GM12878 (cell line): ENCODE results near the gene STOML3. TPM values are rescaled to one million over a fixed set of nuclear protein-coding genes. Genes with fewer than 3 reads are reported as not detected.

Experiments
- ATAC-seq: fragments of 200-7000 bp; cut with Tn5 transposase; 3 replicates; pipeline ENCODE4 v1.9.1; 2020; ENCODE audit warnings: mild to moderate bottlenecking, moderate library complexity
- BruUV-seq: library from RNA; stranded (reverse); fragments of 400-500 nt; replicated peaks from 2 replicates; lab custom pipeline; 2021; lab: Mats Ljungman, UMichigan
- CTCF ChIA-PET: fragments of 300-600 bp; sonication (Branson Sonifier 250); formaldehyde crosslinking; extraction: SDS; loops from one replicate; lab custom pipeline; 2021; ENCODE audit warnings: inconsistent platforms; lab: Yijun Ruan, JAX
- POLR2A ChIA-PET: fragments of 350-600 bp; formaldehyde crosslinking; extraction: SDS; loops from one replicate; lab custom pipeline; 2021; ENCODE audit warnings: inconsistent platforms; lab: Charles Lee
- RAD21 ChIA-PET: fragments of 300-600 bp; sonication (Branson Sonifier 250); formaldehyde crosslinking; loops from one replicate; lab custom pipeline; 2023; ENCODE audit warnings: antibody characterized with exemption; ENCODE audit not compliant: unreplicated experiment; lab: Charles Lee
- SMC1A ChIA-PET: fragments of 300-600 bp; sonication (Branson Sonifier 250); formaldehyde crosslinking; loops from one replicate; lab custom pipeline; 2023; ENCODE audit not compliant: unreplicated experiment, uncharacterized antibody; lab: Charles Lee
- DNase-seq: peaks from one replicate; pipeline ENCODE4 v3.0.0-alpha.2; 2011; ENCODE audit warnings: low read depth, low spot score
- FAIRE-seq: peaks from 3 replicates; lab custom pipeline; 2011; peaks lifted over from hg19 to GRCh38; lab: Jason Lieb, UNC
- H2AFZ ChIP-seq: 2 replicates; pipeline ENCODE4 v1.6.0; 2011; ENCODE audit warnings: low read depth, low read length, control low read depth; ENCODE audit not compliant: control insufficient read depth
- H3K27ac ChIP-seq: 2 replicates; pipeline ENCODE4 v1.5.1; 2011; ENCODE audit warnings: control low read depth; ENCODE audit not compliant: control insufficient read depth, insufficient read depth
- H3K27me3 ChIP-seq, 2 experiments: replicated peaks in 1 of 2; 2 replicates each; pipeline versions ENCODE4 v1.6.0 to v1.6.1; 2011; ENCODE audit warnings: low read length in 1 of 2; ENCODE audit not compliant: control insufficient read depth in 2 of 2, insufficient read depth in 2 of 2
- H3K36me3 ChIP-seq, 2 experiments: 2 replicates each; pipeline ENCODE4 v1.5.1; 2011; ENCODE audit warnings: low read length in 1 of 2; ENCODE audit not compliant: control insufficient read depth in 2 of 2, insufficient read depth in 2 of 2
- H3K4me1 ChIP-seq: 2 replicates; pipeline ENCODE4 v1.6.1; 2011; ENCODE audit warnings: mild to moderate bottlenecking, low read length, moderate library complexity, mixed read lengths; ENCODE audit not compliant: control insufficient read depth, insufficient read depth
- H3K4me2 ChIP-seq: 2 replicates; pipeline ENCODE4 v1.6.0; 2011; ENCODE audit warnings: control low read depth; ENCODE audit not compliant: control insufficient read depth, insufficient read depth
- H3K4me3 ChIP-seq: fragments of 200-600 bp; sonication (generic); 2 replicates; pipeline ENCODE4 v1.5.1; 2016
- H3K79me2 ChIP-seq: 2 replicates; pipeline ENCODE4 v1.6.0; 2011; ENCODE audit warnings: low read length; ENCODE audit not compliant: control insufficient read depth, insufficient read depth
- H3K9ac ChIP-seq: 2 replicates; pipeline ENCODE4 v1.8.0; 2011; ENCODE audit warnings: low read length, control low read depth, mixed read lengths; ENCODE audit not compliant: control insufficient read depth, insufficient read depth
- H3K9me3 ChIP-seq: replicated peaks from 3 replicates; pipeline ENCODE4 v1.5.1; 2011; ENCODE audit warnings: mild to moderate bottlenecking, low read length; ENCODE audit not compliant: control insufficient read depth, insufficient read depth
- H4K20me1 ChIP-seq: 2 replicates; pipeline ENCODE4 v1.6.0; 2011; ENCODE audit not compliant: control insufficient read depth, insufficient read depth
- ATF7 ChIP-seq: fragments of 450-650 bp; IDR thresholded peaks from 2 replicates; pipeline ENCODE4 v1.6.1; 2016; ENCODE audit warnings: low read depth, mild to moderate bottlenecking
- BCLAF1 ChIP-seq: fragments of 450-650 bp; IDR thresholded peaks from 2 replicates; pipeline ENCODE4 v1.6.1; 2017; ENCODE audit warnings: antibody characterized with exemption, mild to moderate bottlenecking, moderate library complexity
- in situ Hi-C: fragments of 300-500 bp; cut with MboI; formaldehyde crosslinking; loops from 9 replicates; pipeline ENCODE4 v1.14.3; 2018; ENCODE audit warnings: mixed read lengths
- intact Hi-C: fragments of 100-400 bp; cut with micrococcal nuclease; formaldehyde crosslinking; loops from one replicate; pipeline ENCODE4 v1.14.2; 2022; ENCODE audit not compliant: unreplicated experiment
- polyA plus RNA-seq, 11 experiments: library from polyadenylated mRNA; depleted of rRNA in 4 of 11; unstranded in 6 of 11; stranded (reverse) in 5 of 11; fragments of >200 nt; fragmentation: Nextera tagmentation in 4 of 11; fragmentation: Illumina TruSeq in 1 of 11; extraction: Ambion mirVana in 4 of 11; extraction: Trizol in 1 of 11; gene quantifications; 1 replicate in 1 of 11; 2 replicates in 10 of 11; pipeline versions ENCODE4 v1.2.1 to v1.2.3, GENCODE V29; 2011 to 2016; ENCODE audit warnings: inconsistent platforms in 2 of 11, missing spikeins in 2 of 11, low read depth in 1 of 11
- total RNA-seq, 4 experiments: library from RNA; depleted of rRNA in 3 of 4; stranded (reverse); fragments of >200 nt in 3 of 4; fragmentation: Illumina TruSeq in 1 of 4; extraction: Trizol in 1 of 4; gene quantifications; 2 replicates each; pipeline versions ENCODE4 v1.2.1 to v1.2.3, GENCODE V29; 2013 to 2021

STOML3 gene
- total and polyA plus RNA-seq, 10 of the 15 experiments (the other 5 are each of a cell fraction or from before 2014, with no cell fraction given), result not detected

DNA sequence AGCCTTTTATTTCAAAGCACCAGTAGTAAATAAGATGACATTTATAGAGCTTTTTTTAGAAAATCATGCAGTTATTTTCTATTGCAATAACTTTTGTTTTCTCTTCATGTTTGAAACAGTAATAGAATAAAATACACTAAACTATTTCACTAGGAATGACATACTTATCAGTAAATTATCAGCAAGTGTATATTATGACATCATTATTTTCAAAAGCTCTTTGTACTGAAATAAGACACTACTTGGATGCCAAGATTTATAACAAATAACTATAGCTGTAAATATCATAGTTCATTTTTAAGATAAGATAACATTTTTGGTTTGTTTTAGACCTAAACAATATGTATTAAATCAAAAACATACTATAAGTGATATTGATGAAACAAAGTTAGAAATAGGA lies 56.8 kb downstream of the STOML3 start:
- CTCF ChIA-PET, result no interaction called here

More for the DNA sequence above, 56.8 kb downstream of the STOML3 start:
- BruUV-seq, result no TSS peak
- no peak overlapping the region for H3K4me2 ChIP-seq
- H3K4me3 ChIP-seq, result no peak overlapping the region
- ATAC-seq (no peak), DNase-seq (no peak), FAIRE-seq (no peak)
- no peaks in the 10 kb centered on the region for H4K20me1 ChIP-seq
- H2AFZ ChIP-seq, result no peak overlapping the region
- intact Hi-C loops (no loop called here), in situ Hi-C loops (no loop called here)
- ChIA-PET SMC1A (no interaction called here), RAD21 (interaction anchor here (0.7 kb wide), 1 partner anchor 41 kb away, joined by 3 read pairs; no protein-coding TSS in a partner anchor), POLR2A (no interaction called here)
- no peaks in the 10 kb centered on the region for H3K27me3 ChIP-seq
- H3K4me1 ChIP-seq, result no peaks in the 10 kb centered on the region
- H3K27ac ChIP-seq, result no peak overlapping the region
- no peaks in the 10 kb centered on the region for H3K79me2 ChIP-seq
- no peak overlapping the region for H3K9ac ChIP-seq
- TF ChIP-seq ATF7 (peak; percentile 49; the same call in 1 of the 2 replicates), BCLAF1 (no peak)
- no peaks in the 10 kb centered on the region for H3K36me3 ChIP-seq
- no peaks in the 10 kb centered on the region for H3K9me3 ChIP-seq
